Measurements from ENCODE around the gene XRCC1.

The XRCC1 gene

GRCh38 chr19:43499042-43499441 is 76.3 kb downstream of the XRCC1 start:
- H3K4me3 ChIP-seq (ENCODE audit: low read length in 2 of 2): no peak overlapping the region
- peaks cover 14% of the 10 kb centered on the region for H3K4me1 ChIP-seq (ENCODE audit: control insufficient read depth, insufficient read depth, low read length)
- H3K27ac ChIP-seq (ENCODE audit: low read length): no peak overlapping the region
- H3K36me3 ChIP-seq (ENCODE audit: control insufficient read depth in 2 of 2, insufficient read depth in 2 of 2, low read length in 2 of 2): peaks cover 0 to 21% of the 10 kb centered on the region in 2 donors
- H3K27me3 ChIP-seq (ENCODE audit: control insufficient read depth in 1 of 2, insufficient read depth in 2 of 2, low read length in 2 of 2): no peaks in the 10 kb centered on the region
- no peaks in the 10 kb centered on the region for H3K9me3 ChIP-seq (ENCODE audit: control insufficient read depth in 2 of 2, low read length in 2 of 2)
- H3K9ac ChIP-seq (ENCODE audit: low read length in 2 of 2): no peak overlapping the region

- Histone ChIP-seq H3K9me3 (ENCODE audit: control insufficient read depth in 2 of 2, low read length in 2 of 2) (no peaks in the 10 kb centered on the region), H3K4me1 (ENCODE audit: control insufficient read depth, insufficient read depth, low read length) (peaks cover 13% of the 10 kb centered on the region), H3K27me3 (ENCODE audit: control insufficient read depth in 1 of 2, insufficient read depth in 2 of 2, low read length in 2 of 2) (no peaks in the 10 kb centered on the region), H3K4me3 (ENCODE audit: low read length in 2 of 2) (no peak overlapping the region), H3K27ac (ENCODE audit: low read length) (no peak overlapping the region), H3K36me3 (ENCODE audit: control insufficient read depth in 2 of 2, insufficient read depth in 2 of 2, low read length in 2 of 2) (peaks cover 0 to 21% of the 10 kb centered on the region in 2 donors), H3K9ac (ENCODE audit: low read length in 2 of 2) (no peak overlapping the region)
Observed at GRCh38 chr19:43498233-43498842, 77.0 kb downstream of the XRCC1 start.

GRCh38 chr19:43496960-43497359 is 78.4 kb downstream of the XRCC1 start:
- Histone ChIP-seq H3K27me3 (ENCODE audit: control insufficient read depth in 1 of 2, insufficient read depth in 2 of 2, low read length in 2 of 2) (no peaks in the 10 kb centered on the region), H3K27ac (ENCODE audit: low read length) (no peak overlapping the region), H3K9me3 (ENCODE audit: control insufficient read depth in 2 of 2, low read length in 2 of 2) (no peaks in the 10 kb centered on the region), H3K4me3 (ENCODE audit: low read length in 2 of 2) (no peak overlapping the region), H3K9ac (ENCODE audit: low read length in 2 of 2) (no peak overlapping the region), H3K4me1 (ENCODE audit: control insufficient read depth, insufficient read depth, low read length) (peaks cover under 1% of the 10 kb centered on the region), H3K36me3 (ENCODE audit: control insufficient read depth in 2 of 2, insufficient read depth in 2 of 2, low read length in 2 of 2) (peaks cover 0 to 21% of the 10 kb centered on the region in 2 donors)

GRCh38 chr19:43495082-43495481 is 80.2 kb downstream of the XRCC1 start:
- H3K4me1 ChIP-seq (ENCODE audit: control insufficient read depth, insufficient read depth, low read length): no peaks in the 10 kb centered on the region
- no peaks in the 10 kb centered on the region for H3K27me3 ChIP-seq (ENCODE audit: control insufficient read depth in 1 of 2, insufficient read depth in 2 of 2, low read length in 2 of 2)
- H3K36me3 ChIP-seq (ENCODE audit: control insufficient read depth in 2 of 2, insufficient read depth in 2 of 2, low read length in 2 of 2): peaks cover 0 to 25% of the 10 kb centered on the region in 2 donors
- H3K27ac ChIP-seq (ENCODE audit: low read length): no peak overlapping the region
- H3K9me3 ChIP-seq (ENCODE audit: control insufficient read depth in 2 of 2, low read length in 2 of 2): no peaks in the 10 kb centered on the region
- H3K4me3 ChIP-seq (ENCODE audit: low read length in 2 of 2): no peak overlapping the region
- no peak overlapping the region for H3K9ac ChIP-seq (ENCODE audit: low read length in 2 of 2)
